Measurements from ENCODE around the gene SLC22A17.
"Not testable (repeated sequence)": the region's sequence is repeated elsewhere in the genome, so short reads cannot be mapped to it uniquely, and the experiment has no call there.

Gene SLC22A17

DNA sequence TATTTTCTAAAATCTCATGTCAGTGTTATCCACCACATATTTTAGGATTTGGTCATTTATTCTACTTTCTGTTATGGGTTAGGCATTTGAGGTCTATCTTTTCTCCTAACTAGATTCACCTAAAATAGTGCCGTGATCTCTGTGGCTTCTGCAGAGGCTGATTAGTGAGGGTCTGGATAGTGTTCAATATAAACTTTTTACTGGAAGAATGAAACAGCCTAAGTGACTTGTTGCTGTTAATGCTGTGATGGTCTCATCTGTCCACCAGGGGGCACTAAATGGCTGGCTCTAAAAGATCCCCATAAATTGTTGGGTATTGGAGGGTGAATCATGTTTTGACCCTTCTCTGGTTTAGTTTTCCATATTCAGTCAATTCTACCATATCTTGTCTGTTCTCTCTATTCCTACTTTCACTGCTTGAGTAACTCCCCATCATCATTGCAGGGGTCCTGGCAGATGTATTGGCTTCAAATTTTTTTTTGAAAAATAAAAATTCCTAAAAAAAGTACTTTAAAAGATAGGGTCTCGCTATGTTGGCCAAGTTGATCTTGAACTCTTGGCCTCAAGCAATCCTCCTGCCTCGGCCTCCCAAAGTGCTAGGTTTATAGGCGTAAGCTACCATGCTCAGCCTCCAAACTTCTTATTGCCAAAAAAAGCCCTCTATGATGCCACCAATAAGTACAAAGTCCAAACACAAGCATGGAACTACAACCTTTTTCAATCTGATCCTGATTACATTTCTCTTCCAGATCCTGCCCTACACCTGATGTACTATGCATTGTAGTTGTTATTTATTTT is 24.5 kb downstream of the SLC22A17 start:
- Histone ChIP-seq H3K27ac (ENCODE audit: low read depth, low read length, severe bottlenecking) (no peak overlapping the region), H3K4me1 (ENCODE audit: control insufficient read depth, insufficient read depth, low read length, poor library complexity, severe bottlenecking) (peaks cover 6% of the 10 kb centered on the region), H3K9me3 (ENCODE audit: control insufficient read depth, low read length) (no peaks in the 10 kb centered on the region), H3K36me3 (ENCODE audit: control insufficient read depth, insufficient read depth, low read length) (peaks cover 31% of the 10 kb centered on the region), H3K4me3 (ENCODE audit: extremely low read depth, insufficient read depth, low read length, poor library complexity, severe bottlenecking) (no peak overlapping the region)
- WGBS, 2 experiments (ENCODE audit: insufficient coverage in 2 of 2): 69 to 100% methylated on average over 1 to 3 of the region's 4 CpGs

DNA sequence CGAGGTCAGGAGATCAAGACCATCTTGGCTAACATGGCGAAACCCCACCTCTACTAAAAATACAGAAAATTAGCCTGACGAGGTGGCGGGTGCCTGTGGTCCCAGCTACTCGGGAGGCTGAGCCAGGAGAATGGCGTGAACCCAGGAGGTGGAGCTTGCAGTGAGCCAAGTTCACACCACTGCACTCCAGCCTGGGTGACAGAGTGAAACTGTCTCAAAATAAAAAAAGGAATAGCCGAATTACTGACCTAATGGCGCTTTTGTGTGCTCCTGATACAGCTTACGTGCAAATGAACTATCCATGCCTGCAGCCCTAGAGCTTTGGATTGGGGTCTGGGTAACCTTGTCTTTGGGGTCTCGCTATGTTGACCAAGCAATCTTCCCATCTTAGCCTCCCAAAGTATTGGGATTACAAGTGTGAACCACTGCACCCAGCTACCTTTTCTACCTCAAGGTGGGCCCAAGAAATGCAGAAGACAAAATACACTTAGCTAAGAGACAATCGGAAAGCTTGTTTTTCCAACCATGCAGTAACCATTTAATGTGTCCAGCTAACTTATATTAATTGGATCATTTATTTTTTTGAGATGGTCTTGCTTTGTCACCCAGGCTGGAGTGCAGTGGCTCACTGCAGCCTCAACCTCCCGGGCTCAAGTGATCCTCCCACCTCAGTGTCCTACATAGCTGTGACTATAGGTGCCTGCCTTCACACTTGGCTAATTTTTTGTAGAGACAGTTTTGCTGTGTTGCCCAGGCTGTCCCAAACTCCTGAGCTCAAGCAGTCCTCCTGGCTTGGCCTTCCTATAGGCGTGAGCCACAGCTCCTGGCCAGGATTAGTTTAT is 26.0 kb downstream of the SLC22A17 start:
- Histone ChIP-seq H3K4me3 (ENCODE audit: extremely low read depth, insufficient read depth, low read length, poor library complexity, severe bottlenecking) (no peak overlapping the region), H3K27ac (ENCODE audit: low read depth, low read length, severe bottlenecking) (no peak overlapping the region), H3K9me3 (ENCODE audit: control insufficient read depth, low read length) (no peaks in the 10 kb centered on the region), H3K36me3 (ENCODE audit: control insufficient read depth, insufficient read depth, low read length) (peaks cover 40% of the 10 kb centered on the region), H3K4me1 (ENCODE audit: control insufficient read depth, insufficient read depth, low read length, poor library complexity, severe bottlenecking) (peaks cover 9% of the 10 kb centered on the region)
- 92 to 94% methylated on average over 9 to 12 of the region's 13 CpGs for WGBS, 2 experiments (ENCODE audit: insufficient coverage in 2 of 2)

DNA sequence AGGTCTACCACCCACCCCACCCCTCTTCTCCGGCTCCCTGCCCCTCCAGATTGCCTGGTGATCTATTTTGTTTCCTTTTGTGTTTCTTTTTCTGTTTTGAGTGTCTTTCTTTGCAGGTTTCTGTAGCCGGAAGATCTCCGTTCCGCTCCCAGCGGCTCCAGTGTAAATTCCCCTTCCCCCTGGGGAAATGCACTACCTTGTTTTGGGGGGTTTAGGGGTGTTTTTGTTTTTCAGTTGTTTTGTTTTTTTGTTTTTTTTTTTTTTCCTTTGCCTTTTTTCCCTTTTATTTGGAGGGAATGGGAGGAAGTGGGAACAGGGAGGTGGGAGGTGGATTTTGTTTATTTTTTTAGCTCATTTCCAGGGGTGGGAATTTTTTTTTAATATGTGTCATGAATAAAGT is 26.9 kb downstream of the SLC22A17 start:
- not testable (repeated sequence) for H3K27ac ChIP-seq (ENCODE audit: low read depth, low read length, severe bottlenecking); H3K4me3 ChIP-seq (ENCODE audit: extremely low read depth, insufficient read depth, low read length, poor library complexity, severe bottlenecking); H3K9me3 ChIP-seq (ENCODE audit: control insufficient read depth, low read length); H3K4me1 ChIP-seq (ENCODE audit: control insufficient read depth, insufficient read depth, low read length, poor library complexity, severe bottlenecking)
- WGBS, 2 experiments (ENCODE audit: insufficient coverage in 2 of 2): no CpG with 5 or more reads among the region's 5 CpGs
- peaks cover 40% of the 10 kb centered on the region for H3K36me3 ChIP-seq (ENCODE audit: control insufficient read depth, insufficient read depth, low read length)

DNA sequence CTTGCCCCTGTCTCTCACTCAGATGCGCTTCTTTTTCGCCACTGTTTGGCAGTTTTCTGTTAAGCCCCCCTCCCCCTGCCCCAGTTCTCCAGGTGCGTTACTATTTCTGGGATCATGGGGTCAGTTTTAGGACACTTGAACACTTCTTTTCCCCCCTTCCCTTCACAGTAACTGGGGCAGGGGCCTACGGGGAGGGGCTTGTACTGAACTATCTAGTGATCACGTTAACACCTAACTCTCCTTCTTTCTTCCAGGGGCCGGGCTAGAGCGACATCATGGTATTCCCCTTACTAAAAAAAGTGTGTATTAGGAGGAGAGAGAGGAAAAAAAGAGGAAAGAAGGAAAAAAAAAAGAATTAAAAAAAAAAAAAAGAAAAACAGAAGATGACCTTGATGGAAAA is 27.7 kb downstream of the SLC22A17 start:
- Histone ChIP-seq H3K27ac (ENCODE audit: low read depth, low read length, severe bottlenecking) (no peak overlapping the region), H3K4me3 (ENCODE audit: extremely low read depth, insufficient read depth, low read length, poor library complexity, severe bottlenecking) (no peak overlapping the region), H3K9me3 (ENCODE audit: control insufficient read depth, low read length) (no peaks in the 10 kb centered on the region), H3K4me1 (ENCODE audit: control insufficient read depth, insufficient read depth, low read length, poor library complexity, severe bottlenecking) (peaks cover 16% of the 10 kb centered on the region), H3K36me3 (ENCODE audit: control insufficient read depth, insufficient read depth, low read length) (peaks cover 46% of the 10 kb centered on the region)
- 97 to 100% methylated on average over 3 to 4 of the region's 7 CpGs for WGBS, 2 experiments (ENCODE audit: insufficient coverage in 2 of 2)

DNA sequence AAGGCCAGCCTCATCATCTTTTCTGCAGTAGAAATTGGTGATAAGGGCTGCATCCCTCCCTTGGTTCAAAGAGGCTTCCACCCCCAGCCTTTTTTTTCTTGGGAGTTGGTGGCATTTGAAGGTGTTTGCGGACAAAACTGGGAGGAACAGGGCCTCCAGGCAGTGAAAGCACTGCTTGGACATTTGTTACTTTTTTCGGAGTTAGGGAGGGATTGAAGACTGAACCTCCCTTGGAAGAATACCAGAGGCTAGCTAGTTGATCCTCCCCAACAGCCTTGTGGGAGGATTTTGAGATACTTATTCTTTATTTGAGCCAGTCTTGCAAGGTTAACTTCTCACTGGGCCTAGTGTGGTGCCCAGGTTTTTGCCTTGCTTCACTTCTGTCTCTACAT is 28.2 kb downstream of the SLC22A17 start:
- WGBS, 2 experiments (ENCODE audit: insufficient coverage in 2 of 2): 100% methylated on average over 2 of the region's 2 CpGs; no CpG with 5 or more reads in 1 of the 2 experiments
- no peak overlapping the region for H3K27ac ChIP-seq (ENCODE audit: low read depth, low read length, severe bottlenecking)
- peaks cover 51% of the 10 kb centered on the region for H3K36me3 ChIP-seq (ENCODE audit: control insufficient read depth, insufficient read depth, low read length)
- no peak overlapping the region for H3K4me3 ChIP-seq (ENCODE audit: extremely low read depth, insufficient read depth, low read length, poor library complexity, severe bottlenecking)
- no peaks in the 10 kb centered on the region for H3K9me3 ChIP-seq (ENCODE audit: control insufficient read depth, low read length)
- peaks cover 18% of the 10 kb centered on the region for H3K4me1 ChIP-seq (ENCODE audit: control insufficient read depth, insufficient read depth, low read length, poor library complexity, severe bottlenecking)

DNA sequence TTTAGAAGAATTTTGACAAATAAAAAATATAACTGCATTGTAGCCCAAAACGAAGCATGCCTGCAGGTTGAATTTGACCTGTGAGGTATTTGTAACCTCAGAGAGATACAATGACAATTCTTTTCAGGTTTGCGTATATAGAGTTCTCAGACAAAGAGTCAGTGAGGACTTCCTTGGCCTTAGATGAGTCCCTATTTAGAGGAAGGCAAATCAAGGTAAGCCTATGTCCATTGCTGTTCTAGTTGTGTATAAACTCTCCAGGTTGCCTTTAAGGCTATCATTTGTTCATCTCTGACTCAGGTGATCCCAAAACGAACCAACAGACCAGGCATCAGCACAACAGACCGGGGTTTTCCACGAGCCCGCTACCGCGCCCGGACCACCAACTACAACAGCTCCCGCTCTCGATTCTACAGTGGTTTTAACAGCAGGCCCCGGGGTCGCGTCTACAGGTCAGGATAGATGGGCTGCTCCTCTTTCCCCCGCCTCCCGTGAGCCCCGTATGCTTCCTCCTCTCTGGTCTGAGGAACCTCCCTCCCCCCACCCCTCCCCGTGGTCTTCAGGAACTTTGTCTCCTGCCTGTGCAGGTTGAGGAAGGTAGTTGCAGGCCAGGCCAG is 28.7 kb downstream of the SLC22A17 start:
- H3K9me3 ChIP-seq (ENCODE audit: control insufficient read depth, low read length): no peaks in the 10 kb centered on the region
- peaks cover 56% of the 10 kb centered on the region for H3K36me3 ChIP-seq (ENCODE audit: control insufficient read depth, insufficient read depth, low read length)
- H3K4me3 ChIP-seq (ENCODE audit: extremely low read depth, insufficient read depth, low read length, poor library complexity, severe bottlenecking): no peak overlapping the region
- 97% methylated on average over 13 to 14 of the region's 18 CpGs for WGBS, 2 experiments (ENCODE audit: insufficient coverage in 2 of 2)
- no peak overlapping the region for H3K27ac ChIP-seq (ENCODE audit: low read depth, low read length, severe bottlenecking)
- peaks cover 18% of the 10 kb centered on the region for H3K4me1 ChIP-seq (ENCODE audit: control insufficient read depth, insufficient read depth, low read length, poor library complexity, severe bottlenecking)

DNA sequence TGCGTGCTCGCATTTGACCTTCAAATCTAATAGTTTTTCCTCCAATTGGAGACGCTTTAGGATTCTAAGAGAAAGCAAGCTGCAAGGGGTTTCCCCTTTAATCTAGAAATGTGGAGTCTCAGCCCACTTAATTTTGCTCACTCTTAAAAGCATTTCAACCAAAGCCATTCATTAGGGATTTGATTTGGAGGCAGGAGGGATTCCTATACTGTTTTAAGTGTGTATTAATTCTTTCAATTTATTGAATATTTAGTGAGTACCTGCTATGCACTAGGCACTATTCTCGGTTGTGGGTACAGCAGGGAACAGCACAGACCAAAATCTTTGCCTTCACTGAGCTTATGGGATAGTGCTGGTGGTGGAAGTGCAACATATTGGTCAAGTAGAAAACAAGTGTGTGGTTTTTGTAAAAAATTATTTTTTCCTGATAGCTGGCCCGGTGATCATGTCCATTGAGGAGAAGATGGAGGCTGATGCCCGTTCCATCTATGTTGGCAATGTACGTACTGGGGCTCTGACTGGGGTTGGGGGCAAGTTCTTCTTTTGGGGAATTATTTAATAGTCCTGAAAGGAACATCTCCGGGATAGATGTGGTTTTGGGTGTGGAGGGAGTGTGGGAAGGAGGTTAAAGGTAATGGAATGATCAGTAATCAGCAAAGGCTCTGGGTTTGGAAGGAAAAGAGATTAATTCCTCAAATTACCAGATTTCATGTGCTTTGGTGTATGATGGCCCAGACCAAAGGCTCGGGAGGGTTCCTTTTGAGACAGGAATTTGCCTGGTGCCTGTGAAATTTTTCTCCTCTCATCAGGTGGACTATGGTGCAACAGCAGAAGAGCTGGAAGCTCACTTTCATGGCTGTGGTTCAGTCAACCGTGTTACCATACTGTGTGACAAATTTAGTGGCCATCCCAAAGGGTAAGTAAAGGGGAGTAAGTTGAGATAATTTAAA is 29.8 kb downstream of the SLC22A17 start:
- Histone ChIP-seq H3K27ac (ENCODE audit: low read depth, low read length, severe bottlenecking) (peak overlapping the region; percentile 94), H3K36me3 (ENCODE audit: control insufficient read depth, insufficient read depth, low read length) (peaks cover 64% of the 10 kb centered on the region), H3K4me1 (ENCODE audit: control insufficient read depth, insufficient read depth, low read length, poor library complexity, severe bottlenecking) (peaks cover 18% of the 10 kb centered on the region), H3K9me3 (ENCODE audit: control insufficient read depth, low read length) (no peaks in the 10 kb centered on the region), H3K4me3 (ENCODE audit: extremely low read depth, insufficient read depth, low read length, poor library complexity, severe bottlenecking) (peak overlapping the region; percentile 84)
- 71 to 88% methylated on average over 5 to 6 of the region's 10 CpGs for WGBS, 2 experiments (ENCODE audit: insufficient coverage in 2 of 2)

DNA sequence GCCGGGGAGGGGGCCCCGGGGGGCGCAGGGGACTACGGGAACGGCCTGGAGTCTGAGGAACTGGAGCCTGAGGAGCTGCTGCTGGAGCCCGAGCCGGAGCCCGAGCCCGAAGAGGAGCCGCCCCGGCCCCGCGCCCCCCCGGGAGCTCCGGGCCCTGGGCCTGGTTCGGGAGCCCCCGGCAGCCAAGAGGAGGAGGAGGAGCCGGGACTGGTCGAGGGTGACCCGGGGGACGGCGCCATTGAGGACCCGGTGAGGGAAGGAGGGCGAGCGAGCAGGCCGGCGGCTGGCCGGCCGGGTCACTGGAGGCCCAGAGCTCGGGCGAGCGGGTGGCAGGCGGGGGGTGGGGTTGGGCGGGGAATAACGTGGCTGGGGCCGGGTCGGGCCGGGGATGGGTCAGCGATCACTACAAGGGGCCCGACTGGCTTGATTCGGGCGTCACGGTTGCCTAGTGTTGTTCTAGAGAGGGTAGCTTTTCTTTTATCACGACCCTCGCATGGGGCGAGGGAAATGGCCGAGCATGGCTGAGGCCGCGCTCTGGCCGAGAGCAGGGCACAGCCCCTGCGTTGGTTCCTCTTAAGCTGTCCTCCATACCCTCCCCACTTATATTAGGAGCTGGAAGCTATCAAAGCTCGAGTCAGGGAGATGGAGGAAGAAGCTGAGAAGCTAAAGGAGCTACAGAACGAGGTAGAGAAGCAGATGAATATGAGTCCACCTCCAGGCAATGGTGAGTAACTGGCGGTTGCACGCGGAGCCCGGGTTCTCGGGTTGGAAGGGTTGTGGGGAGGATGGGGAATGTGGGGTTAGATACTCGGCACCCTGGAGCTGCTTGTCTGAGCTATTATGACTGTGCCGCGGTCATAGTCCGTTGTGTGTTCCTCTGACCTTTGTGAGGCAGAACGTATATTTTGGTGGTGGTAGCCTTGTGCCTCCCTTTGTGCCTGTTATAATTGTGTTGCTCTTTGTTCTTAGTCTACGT is 30.8 kb downstream of the SLC22A17 start:
- H3K27ac ChIP-seq (ENCODE audit: low read depth, low read length, severe bottlenecking): peak overlapping the region; percentile 94

More for the DNA sequence above, 30.8 kb downstream of the SLC22A17 start:
- Histone ChIP-seq H3K36me3 (ENCODE audit: control insufficient read depth, insufficient read depth, low read length) (peaks cover 70% of the 10 kb centered on the region), H3K9me3 (ENCODE audit: control insufficient read depth, low read length) (no peaks in the 10 kb centered on the region), H3K4me3 (ENCODE audit: extremely low read depth, insufficient read depth, low read length, poor library complexity, severe bottlenecking) (peak overlapping the region; percentile 84), H3K4me1 (ENCODE audit: control insufficient read depth, insufficient read depth, low read length, poor library complexity, severe bottlenecking) (peaks cover 18% of the 10 kb centered on the region)
- 0% methylated on average over 30 to 37 of the region's 64 CpGs for WGBS, 2 experiments (ENCODE audit: insufficient coverage in 2 of 2)

Data from mesodermal cell (in vitro differentiated cells).